Measurements from ENCODE around the gene FOXK2.
"Not testable (repeated sequence)": the region's sequence is repeated elsewhere in the genome, so short reads cannot be mapped to it uniquely, and the experiment has no call there.

- TF ChIP-seq CTCF, POLR2AphosphoS5, POLR2A, EP300 (IDR thresholded peaks at IDR 0.05): not testable (repeated sequence)
Measured at GRCh38 chr17:82539076-82539475, 19.5 kb downstream of the FOXK2 start.

Data from upper lobe of left lung (tissue), 4 donors.